Thymus (tissue), 11 donors: ENCODE results near the gene ITGAV. TPM values are rescaled to one million over a fixed set of nuclear protein-coding genes. Genes with fewer than 3 reads are reported as not detected.

ENCODE experiments used
- DNase-seq, 9 donors: peaks; one replicate each; pipeline ENCODE4 v3.0.0-alpha.2; 2013; ENCODE audit warnings: low spot score in 9 of 9, low read depth in 6 of 9, missing footprints in 1 of 9
- H3K27ac ChIP-seq, 2 donors: one replicate each; pipeline ENCODE4 v1.5.1; 2013; ENCODE audit warnings: control low read depth in 1 of 2, low read depth in 1 of 2, low read length in 1 of 2, mild to moderate bottlenecking in 1 of 2, moderate library complexity in 1 of 2
- H3K27me3 ChIP-seq, 2 donors: one replicate each; pipeline ENCODE4 v1.5.1; 2013; ENCODE audit warnings: low read length in 1 of 2; ENCODE audit not compliant: control insufficient read depth in 2 of 2, insufficient read depth in 1 of 2
- H3K36me3 ChIP-seq, 2 donors: one replicate each; pipeline ENCODE4 v1.5.1; 2013; ENCODE audit warnings: low read length in 1 of 2, mild to moderate bottlenecking in 1 of 2, moderate library complexity in 1 of 2; ENCODE audit not compliant: control insufficient read depth in 2 of 2, insufficient read depth in 2 of 2
- H3K4me1 ChIP-seq, 2 donors: one replicate each; pipeline ENCODE4 v1.5.1; 2013; ENCODE audit warnings: low read length in 2 of 2; ENCODE audit not compliant: control insufficient read depth in 2 of 2, insufficient read depth in 2 of 2
- H3K4me3 ChIP-seq, 2 donors: one replicate each; pipeline ENCODE4 v1.5.1; 2013; ENCODE audit warnings: low read length in 2 of 2, control low read depth in 1 of 2, mild to moderate bottlenecking in 1 of 2
- H3K9me3 ChIP-seq, 2 donors: one replicate each; pipeline ENCODE4 v1.5.1; 2013; ENCODE audit warnings: low read length in 1 of 2, mild to moderate bottlenecking in 1 of 2; ENCODE audit not compliant: control insufficient read depth in 2 of 2, insufficient read depth in 1 of 2
- WGBS: extraction: QIAGEN DNeasy Blood & Tissue Kit; methylation state at CpG from one replicate; pipeline ENCODE4 v1.1.7; 2013; 5-methylcytosine and 5-hydroxymethylcytosine counted together
- polyA plus RNA-seq: library from polyadenylated mRNA; stranded (reverse); fragments of 200-250 nt; gene quantifications from one replicate; pipeline ENCODE4 v1.2.3, GENCODE V29; 2013
- total RNA-seq: library from RNA; stranded (reverse); fragments of 120-200 nt; gene quantifications from one replicate; pipeline ENCODE4 v1.2.4, GENCODE V29; 2013
- donor health status: healthy.

The ITGAV gene
- total and polyA plus RNA-seq, 2 donors, result 23.9 to 44.6 TPM

GRCh38 chr2:186617148-186617547 lies 27.3 kb downstream of the ITGAV start:
- Histone ChIP-seq H3K4me1 (no peaks in the 10 kb centered on the region), H3K36me3 (no peaks in the 10 kb centered on the region), H3K4me3 (no peak overlapping the region), H3K27ac (no peak overlapping the region), H3K27me3 (no peaks in the 10 kb centered on the region), H3K9me3 (no peaks in the 10 kb centered on the region)
- 89% methylated on average over 4 of the region's 4 CpGs for WGBS
- no peak for DNase-seq

- H3K4me1 ChIP-seq, result no peaks in the 10 kb centered on the region
- H3K27me3 ChIP-seq, result no peaks in the 10 kb centered on the region
- DNase-seq, result no peak
- no peak overlapping the region for H3K27ac ChIP-seq
- H3K4me3 ChIP-seq, result no peak overlapping the region
- WGBS, result 100% methylated on average over 1 of the region's 1 CpG
- no peaks in the 10 kb centered on the region for H3K9me3 ChIP-seq
- no peaks in the 10 kb centered on the region for H3K36me3 ChIP-seq
These were observed 27.9 kb downstream of the ITGAV start for GRCh38 chr2:186617771-186618170.

- Histone ChIP-seq H3K27ac (no peak overlapping the region), H3K9me3 (no peaks in the 10 kb centered on the region), H3K4me3 (no peak overlapping the region), H3K36me3 (peaks cover 0 to 6% of the 10 kb centered on the region in 2 donors), H3K4me1 (no peaks in the 10 kb centered on the region), H3K27me3 (no peaks in the 10 kb centered on the region)
- no peak for DNase-seq
- 99% methylated on average over 1 of the region's 1 CpG for WGBS
These were observed 28.8 kb downstream of the ITGAV start for GRCh38 chr2:186618696-186619095.

GRCh38 chr2:186623084-186623483 lies 33.2 kb downstream of the ITGAV start:
- H3K9me3 ChIP-seq, result no peaks in the 10 kb centered on the region
- whole genome bisulfite sequencing, result 96% methylated on average over 2 of the region's 2 CpGs
- no peaks in the 10 kb centered on the region for H3K4me1 ChIP-seq
- DNase-seq, result no peak
- no peaks in the 10 kb centered on the region for H3K27me3 ChIP-seq
- peaks cover 0 to 7% of the 10 kb centered on the region in 2 donors for H3K36me3 ChIP-seq
- no peak overlapping the region for H3K4me3 ChIP-seq
- no peak overlapping the region for H3K27ac ChIP-seq

- Histone ChIP-seq H3K4me3 (no peak overlapping the region), H3K4me1 (no peaks in the 10 kb centered on the region), H3K27ac (no peak overlapping the region), H3K36me3 (peaks cover 0 to 10% of the 10 kb centered on the region in 2 donors), H3K27me3 (no peaks in the 10 kb centered on the region), H3K9me3 (no peaks in the 10 kb centered on the region)
- no peak for DNase-seq
- WGBS, result 99% methylated on average over 3 of the region's 3 CpGs
These were observed 34.4 kb downstream of the ITGAV start for GRCh38 chr2:186624276-186624675.

GRCh38 chr2:186629250-186629996 lies 39.6 kb downstream of the ITGAV start:
- WGBS, result 97% methylated on average over 1 of the region's 1 CpG
- no peak overlapping the region for H3K4me3 ChIP-seq
- H3K4me1 ChIP-seq, result no peaks in the 10 kb centered on the region
- peaks cover 0 to 3% of the 10 kb centered on the region in 2 donors for H3K36me3 ChIP-seq
- no peaks in the 10 kb centered on the region for H3K27me3 ChIP-seq
- no peaks in the 10 kb centered on the region for H3K9me3 ChIP-seq
- no peak overlapping the region for H3K27ac ChIP-seq
- no peak for DNase-seq

- no peaks in the 10 kb centered on the region for H3K4me1 ChIP-seq
- no peaks in the 10 kb centered on the region for H3K9me3 ChIP-seq
- H3K27me3 ChIP-seq, result no peaks in the 10 kb centered on the region
- no peak overlapping the region for H3K27ac ChIP-seq
- WGBS, result 98% methylated on average over 2 of the region's 2 CpGs
- H3K4me3 ChIP-seq, result no peak overlapping the region
- no peak for DNase-seq
- peaks cover 0 to 3% of the 10 kb centered on the region in 2 donors for H3K36me3 ChIP-seq
These were observed 42.6 kb downstream of the ITGAV start for GRCh38 chr2:186632417-186632816.

GRCh38 chr2:186634701-186635100 lies 44.8 kb downstream of the ITGAV start:
- Histone ChIP-seq H3K9me3 (no peaks in the 10 kb centered on the region), H3K4me3 (no peak overlapping the region), H3K27ac (no peak overlapping the region), H3K4me1 (no peaks in the 10 kb centered on the region), H3K36me3 (no peaks in the 10 kb centered on the region), H3K27me3 (no peaks in the 10 kb centered on the region)
- DNase-seq, result no peak

GRCh38 chr2:186636800-186637496 lies 47.1 kb downstream of the ITGAV start:
- H3K36me3 ChIP-seq, result peaks cover 3% of the 10 kb centered on the region in 2 donors
- no peaks in the 10 kb centered on the region for H3K4me1 ChIP-seq
- H3K27ac ChIP-seq, result no peak overlapping the region
- H3K27me3 ChIP-seq, result no peaks in the 10 kb centered on the region
- DNase-seq, result no peak
- 92% methylated on average over 11 of the region's 11 CpGs for WGBS
- H3K9me3 ChIP-seq, result no peaks in the 10 kb centered on the region
- no peak overlapping the region for H3K4me3 ChIP-seq
